ENCODE data around the gene SLC12A7. TPM values are rescaled to one million over a fixed set of nuclear protein-coding genes. Genes with fewer than 3 reads are reported as not detected.

The SLC12A7 gene
- total RNA-seq, 4 donors from 2014 or later, result 87.2 to 182 (median 116) TPM

DNA sequence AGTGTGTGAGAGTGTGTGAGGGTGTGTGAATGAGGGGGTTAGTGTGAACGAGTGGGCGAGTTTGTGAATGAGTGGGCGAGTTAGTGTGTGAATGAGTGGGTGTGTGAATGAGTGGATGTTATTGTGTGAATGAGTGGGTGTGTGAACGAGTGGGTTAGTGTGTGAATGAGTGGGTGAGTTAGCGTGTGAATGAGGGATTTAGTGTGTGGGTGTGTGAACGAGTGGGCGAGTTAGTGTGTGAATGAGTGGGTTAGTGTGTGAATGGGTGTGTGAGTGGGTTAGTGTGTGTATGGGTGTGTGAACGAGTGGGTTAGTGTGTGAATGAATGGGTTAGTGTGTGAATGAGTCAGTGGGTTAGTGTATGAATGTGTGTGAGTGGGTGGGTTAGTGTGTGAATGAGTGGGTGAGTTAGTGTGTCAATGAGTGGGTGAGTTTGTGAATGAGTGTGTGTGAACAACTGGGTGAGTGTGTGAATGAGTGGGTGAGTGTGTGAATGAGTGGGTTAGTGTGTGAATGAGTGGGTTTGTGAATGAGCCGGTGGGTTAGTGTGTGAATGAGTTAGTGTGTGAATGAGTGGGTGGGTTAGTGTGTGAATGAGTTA, 65.8 kb downstream of the SLC12A7 start:
- no peaks in the 10 kb centered on the region for H3K27me3 ChIP-seq
- no peak for DNase-seq
- H3K27ac ChIP-seq, result no peak overlapping the region
- no peaks in the 10 kb centered on the region for H3K4me1 ChIP-seq
- TF ChIP-seq, protein P1, sequence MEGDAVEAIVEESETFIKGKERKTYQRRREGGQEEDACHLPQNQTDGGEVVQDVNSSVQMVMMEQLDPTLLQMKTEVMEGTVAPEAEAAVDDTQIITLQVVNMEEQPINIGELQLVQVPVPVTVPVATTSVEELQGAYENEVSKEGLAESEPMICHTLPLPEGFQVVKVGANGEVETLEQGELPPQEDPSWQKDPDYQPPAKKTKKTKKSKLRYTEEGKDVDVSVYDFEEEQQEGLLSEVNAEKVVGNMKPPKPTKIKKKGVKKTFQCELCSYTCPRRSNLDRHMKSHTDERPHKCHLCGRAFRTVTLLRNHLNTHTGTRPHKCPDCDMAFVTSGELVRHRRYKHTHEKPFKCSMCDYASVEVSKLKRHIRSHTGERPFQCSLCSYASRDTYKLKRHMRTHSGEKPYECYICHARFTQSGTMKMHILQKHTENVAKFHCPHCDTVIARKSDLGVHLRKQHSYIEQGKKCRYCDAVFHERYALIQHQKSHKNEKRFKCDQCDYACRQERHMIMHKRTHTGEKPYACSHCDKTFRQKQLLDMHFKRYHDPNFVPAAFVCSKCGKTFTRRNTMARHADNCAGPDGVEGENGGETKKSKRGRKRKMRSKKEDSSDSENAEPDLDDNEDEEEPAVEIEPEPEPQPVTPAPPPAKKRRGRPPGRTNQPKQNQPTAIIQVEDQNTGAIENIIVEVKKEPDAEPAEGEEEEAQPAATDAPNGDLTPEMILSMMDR (IDR thresholded peaks at IDR 0.05), result no peak
- TF ChIP-seq POLR2A (IDR thresholded peaks at IDR 0.05), result no peak
- H3K4me3 ChIP-seq, result no peak overlapping the region
- peaks cover 0 to 9% (median 0%) of the 10 kb centered on the region in 3 donors for H3K36me3 ChIP-seq
- no peaks in the 10 kb centered on the region for H3K9me3 ChIP-seq

DNA sequence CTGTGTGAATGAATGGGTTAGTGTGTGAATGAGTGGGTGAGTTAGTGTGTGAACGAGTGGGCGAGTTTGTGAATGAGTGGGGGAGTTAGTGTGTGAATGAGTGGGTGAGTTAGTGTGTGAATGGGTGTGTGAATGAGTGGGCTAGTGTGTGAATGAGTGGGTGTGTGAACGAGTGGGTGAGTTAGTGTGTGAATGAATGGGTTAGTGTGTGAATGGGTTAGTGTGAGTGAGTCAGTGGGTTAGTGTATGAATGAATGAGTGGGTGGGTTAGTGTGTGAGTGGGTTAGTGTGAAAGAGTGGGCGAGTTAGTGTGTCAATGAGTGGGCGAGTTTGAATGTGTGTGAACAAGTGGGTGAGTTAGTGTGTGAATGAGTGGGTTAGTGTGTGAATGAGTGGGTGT, 67.7 kb downstream of the SLC12A7 start:
- H3K27ac ChIP-seq, result no peak overlapping the region
- H3K36me3 ChIP-seq, result no peaks in the 10 kb centered on the region
- TF ChIP-seq, protein P1 (IDR thresholded peaks at IDR 0.05), result no peak
- TF ChIP-seq POLR2A (IDR thresholded peaks at IDR 0.05), result no peak
- H3K4me3 ChIP-seq, result no peak overlapping the region
- no peak for DNase-seq
- no peaks in the 10 kb centered on the region for H3K4me1 ChIP-seq
- no peaks in the 10 kb centered on the region for H3K9me3 ChIP-seq
- no peaks in the 10 kb centered on the region for H3K27me3 ChIP-seq

DNA sequence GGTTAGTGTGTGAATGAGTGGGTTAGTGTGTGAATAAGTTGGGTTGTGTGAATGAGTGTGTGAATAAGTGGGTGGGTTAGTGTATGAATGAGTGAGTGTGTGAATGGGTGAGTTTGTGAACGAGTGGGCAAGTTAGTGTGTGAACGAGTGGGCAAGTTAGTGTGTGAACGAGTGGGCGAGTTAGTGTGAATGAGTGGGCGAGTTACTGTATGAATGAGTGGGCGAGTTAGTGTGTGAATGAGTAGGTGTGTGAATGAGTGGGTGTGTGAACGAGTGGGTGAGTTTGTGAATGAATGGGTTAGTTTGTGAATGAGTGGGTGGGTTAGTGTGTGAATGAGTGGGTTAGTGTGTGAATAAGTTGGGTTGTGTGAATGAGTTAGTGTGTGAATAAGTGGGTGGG, 68.5 kb downstream of the SLC12A7 start:
- Histone ChIP-seq H3K36me3 (no peaks in the 10 kb centered on the region), H3K4me3 (no peak overlapping the region), H3K4me1 (no peaks in the 10 kb centered on the region), H3K27ac (no peak overlapping the region), H3K9me3 (no peaks in the 10 kb centered on the region), H3K27me3 (no peaks in the 10 kb centered on the region)
- TF ChIP-seq POLR2A (IDR thresholded peaks at IDR 0.05), result no peak
- TF ChIP-seq, protein P1 (IDR thresholded peaks at IDR 0.05), result no peak
- no peak for DNase-seq

DNA sequence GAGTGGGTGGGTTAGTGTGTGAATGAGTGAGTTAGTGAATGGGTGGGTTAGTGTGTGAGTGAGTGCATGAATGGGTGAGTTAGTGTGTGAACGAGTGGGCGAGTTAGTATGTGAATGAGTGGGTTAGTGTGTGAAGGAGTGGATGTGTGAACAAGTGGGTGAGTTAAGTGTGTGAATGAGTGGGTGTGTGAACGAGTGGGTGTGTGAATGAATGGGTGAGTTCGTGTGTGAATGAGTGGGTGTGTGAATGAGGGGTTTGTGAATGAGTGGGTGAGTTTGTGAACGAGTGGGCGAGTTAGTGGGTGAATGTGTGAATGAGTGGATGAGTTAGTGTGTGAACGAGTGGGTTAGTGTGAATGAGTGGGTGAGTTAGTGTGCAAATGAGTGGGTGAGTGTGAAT, 69.2 kb downstream of the SLC12A7 start:
- DNase-seq, result no peak

DNA sequence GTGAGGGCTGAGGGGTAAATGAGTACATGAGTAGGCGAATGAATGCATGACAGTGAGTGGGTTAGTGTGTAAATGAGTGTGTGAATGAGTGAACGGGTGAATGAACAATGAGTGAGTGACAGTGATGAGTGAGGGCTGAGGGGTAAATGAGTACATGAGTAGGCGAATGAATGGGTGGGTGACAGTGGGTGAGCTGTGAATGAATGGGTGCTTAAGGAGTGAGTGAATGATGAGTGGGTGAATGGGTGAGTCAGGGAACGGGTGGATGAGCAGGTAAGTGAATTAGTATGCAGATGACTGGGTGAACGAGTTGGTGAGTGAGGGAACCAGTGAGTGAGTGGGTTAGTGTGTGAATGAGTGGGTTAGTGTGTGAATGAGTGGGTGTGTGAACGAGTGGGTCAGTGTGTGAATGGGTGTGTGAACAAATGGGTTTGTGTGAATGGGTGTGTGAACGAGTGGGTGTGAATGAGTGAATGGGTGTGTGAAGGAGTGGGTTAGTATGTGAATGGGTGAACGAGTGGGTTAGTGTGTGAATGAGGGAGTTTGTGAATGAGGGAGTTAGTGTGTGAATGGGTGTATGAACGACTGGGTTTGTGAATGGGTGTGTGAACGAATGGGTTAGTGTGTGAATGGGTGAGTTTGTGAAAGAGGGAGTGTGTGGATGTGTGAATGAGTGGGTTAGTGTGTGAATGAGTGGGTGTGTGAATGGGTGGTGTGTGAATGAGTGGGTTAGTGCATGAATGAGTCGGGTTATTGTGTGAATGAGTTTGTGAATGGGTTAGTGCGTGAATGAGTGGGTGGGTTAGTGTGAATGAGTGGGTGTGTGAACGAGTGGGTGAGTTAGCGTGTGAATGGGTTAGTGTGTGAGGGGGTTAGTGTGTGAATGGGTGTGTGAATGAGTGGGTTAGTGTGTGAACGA, 70.4 kb downstream of the SLC12A7 start:
- Histone ChIP-seq H3K9me3 (no peaks in the 10 kb centered on the region), H3K27ac (no peak overlapping the region), H3K4me3 (no peak overlapping the region), H3K4me1 (no peaks in the 10 kb centered on the region), H3K36me3 (no peaks in the 10 kb centered on the region), H3K27me3 (no peaks in the 10 kb centered on the region)
- DNase-seq, result no peak
- TF ChIP-seq, protein P1 (IDR thresholded peaks at IDR 0.05), result no peak
- no peak for TF ChIP-seq POLR2A (IDR thresholded peaks at IDR 0.05)

More for the DNA sequence above, 69.2 kb downstream of the SLC12A7 start:
- TF ChIP-seq, protein P1 (IDR thresholded peaks at IDR 0.05), result no peak
- Histone ChIP-seq H3K27ac (no peak overlapping the region), H3K4me1 (no peaks in the 10 kb centered on the region), H3K9me3 (no peaks in the 10 kb centered on the region), H3K4me3 (no peak overlapping the region), H3K27me3 (no peaks in the 10 kb centered on the region), H3K36me3 (no peaks in the 10 kb centered on the region)
